Activated CD8-positive, alpha-beta memory T cell treated with anti-CD3 and anti-CD28 coated beads, Interleukin-2, amount 10 ng/mL, durations not matched to agents 7 days and 5 days (primary cell): ENCODE results near the gene BPIFA2. TPM values are rescaled to one million over a fixed set of nuclear protein-coding genes. Genes with fewer than 3 reads are reported as not detected.

Experiments
- ATAC-seq: fragments of 150-1000 bp; cut with Tn5 transposase; one replicate; pipeline ENCODE4 v1.10.0; 2021; ENCODE audit warnings: moderate library complexity
- CTCF ChIA-PET: fragments of 350-600 bp; sonication (Branson Sonifier 250); formaldehyde crosslinking; loops from one replicate; lab custom pipeline; 2021; ENCODE audit warnings: antibody characterized with exemption; lab: Charles Lee
- DNase-seq: peaks from one replicate; pipeline ENCODE4 v3.0.0-alpha.2; 2020
- H3K27ac Mint-ChIP-seq: one replicate; pipeline ENCODE4 v1.8.0; 2021; ENCODE audit warnings: mild to moderate bottlenecking, mixed read lengths
- H3K27me3 Mint-ChIP-seq: one replicate; pipeline ENCODE4 v1.8.0; 2021; ENCODE audit warnings: mixed read lengths
- H3K36me3 Mint-ChIP-seq: one replicate; pipeline ENCODE4 v1.8.0; 2021; ENCODE audit warnings: mild to moderate bottlenecking, mixed read lengths
- H3K4me1 Mint-ChIP-seq: one replicate; pipeline ENCODE4 v1.8.0; 2021; ENCODE audit warnings: mixed read lengths
- H3K4me3 Mint-ChIP-seq: one replicate; pipeline ENCODE4 v1.8.0; 2021; ENCODE audit warnings: mild to moderate bottlenecking, moderate library complexity, mixed read lengths
- H3K9me3 Mint-ChIP-seq: one replicate; pipeline ENCODE4 v1.8.0; 2022; ENCODE audit warnings: low read depth, mixed read lengths
- total RNA-seq, 2 experiments: library from RNA; stranded (reverse); gene quantifications; one replicate each; pipeline ENCODE4 v1.2.3, GENCODE V29; 2021

Gene BPIFA2
- total RNA-seq, 2 experiments from 2014 or later: not detected

DNA sequence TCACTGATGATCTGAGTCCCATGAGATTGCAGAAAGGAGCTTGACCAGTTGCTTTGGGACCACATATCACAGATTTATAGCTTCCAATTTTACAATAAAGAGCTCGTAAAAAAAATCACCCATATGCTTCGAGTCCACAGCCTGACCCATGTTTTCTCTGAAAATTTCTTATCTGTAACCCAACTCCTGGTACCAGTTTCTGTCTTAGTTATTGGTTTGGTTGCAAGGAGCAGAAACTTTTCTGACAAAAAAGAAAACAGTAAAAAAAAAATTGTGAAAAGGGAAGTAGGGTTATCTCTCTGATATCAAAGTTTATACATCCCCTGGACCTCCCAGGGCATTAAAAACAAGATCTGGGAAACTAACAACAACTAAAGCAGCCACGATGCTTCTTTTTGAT is 30.8 kb upstream of the BPIFA2 start:
- H3K4me1 Mint-ChIP-seq: no peaks in the 10 kb centered on the region
- no peaks in the 10 kb centered on the region for H3K9me3 Mint-ChIP-seq
- ATAC-seq (no peak), DNase-seq (no peak)
- peaks cover 7% of the 10 kb centered on the region for H3K27me3 Mint-ChIP-seq
- H3K27ac Mint-ChIP-seq: no peak overlapping the region
- H3K36me3 Mint-ChIP-seq: no peaks in the 10 kb centered on the region
- no peak overlapping the region for H3K4me3 Mint-ChIP-seq
- CTCF ChIA-PET: interaction anchor here (1.4 kb wide), 1 partner anchor 17 kb away, joined by 4 read pairs; no protein-coding TSS in a partner anchor

DNA sequence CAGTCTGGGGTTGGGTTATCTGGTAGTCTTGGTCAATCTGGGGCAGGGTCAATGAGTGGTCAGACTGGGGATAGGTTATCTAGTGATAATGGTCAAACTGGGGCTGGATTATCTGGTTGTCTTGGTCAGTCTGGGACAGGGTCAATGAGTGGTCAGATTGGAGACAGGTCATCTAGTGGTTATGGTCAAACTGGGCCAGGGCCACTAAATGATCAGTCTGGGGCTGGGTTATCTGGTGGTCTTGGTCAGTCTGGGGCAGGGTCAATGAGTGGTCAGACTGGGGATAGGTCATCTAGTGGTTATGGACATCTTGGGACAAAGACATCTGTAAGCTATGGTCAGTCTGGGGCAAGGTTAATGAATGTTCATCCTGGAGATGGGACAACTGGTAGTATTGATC is 28.5 kb upstream of the BPIFA2 start:
- Mint-ChIP-seq H3K27ac (no peak overlapping the region), H3K36me3 (no peaks in the 10 kb centered on the region), H3K4me3 (no peak overlapping the region), H3K9me3 (no peaks in the 10 kb centered on the region), H3K27me3 (peaks cover 27% of the 10 kb centered on the region), H3K4me1 (no peaks in the 10 kb centered on the region)
- DNase-seq (no peak), ATAC-seq (no peak)
- CTCF ChIA-PET: no interaction called here

DNA sequence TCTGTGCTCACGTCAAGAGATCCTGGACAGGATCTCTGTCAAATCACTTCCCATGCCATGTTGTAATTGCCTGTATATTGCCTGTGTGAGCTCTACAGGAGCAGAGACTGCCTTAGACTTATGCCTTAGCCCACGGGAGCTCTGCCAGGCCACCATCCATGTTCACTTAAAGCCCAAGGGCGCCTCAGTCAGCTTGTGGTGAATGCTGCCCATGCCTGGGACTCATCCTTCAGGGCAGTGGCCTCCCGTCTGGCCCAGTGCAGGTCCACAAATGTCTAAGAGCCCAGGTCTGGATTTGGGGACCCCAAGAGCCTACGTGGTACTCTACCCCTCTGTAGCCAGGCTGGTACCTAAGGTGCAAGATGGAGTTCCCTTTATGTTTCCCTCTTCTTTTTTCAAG is 22.4 kb upstream of the BPIFA2 start:
- H3K9me3 Mint-ChIP-seq: no peaks in the 10 kb centered on the region
- H3K27me3 Mint-ChIP-seq: peaks cover 49% of the 10 kb centered on the region
- CTCF ChIA-PET: no interaction called here
- no peaks in the 10 kb centered on the region for H3K36me3 Mint-ChIP-seq
- ATAC-seq: no peak
- H3K4me3 Mint-ChIP-seq: no peak overlapping the region
- no peaks in the 10 kb centered on the region for H3K4me1 Mint-ChIP-seq
- no peak overlapping the region for H3K27ac Mint-ChIP-seq
- DNase-seq: no peak

DNA sequence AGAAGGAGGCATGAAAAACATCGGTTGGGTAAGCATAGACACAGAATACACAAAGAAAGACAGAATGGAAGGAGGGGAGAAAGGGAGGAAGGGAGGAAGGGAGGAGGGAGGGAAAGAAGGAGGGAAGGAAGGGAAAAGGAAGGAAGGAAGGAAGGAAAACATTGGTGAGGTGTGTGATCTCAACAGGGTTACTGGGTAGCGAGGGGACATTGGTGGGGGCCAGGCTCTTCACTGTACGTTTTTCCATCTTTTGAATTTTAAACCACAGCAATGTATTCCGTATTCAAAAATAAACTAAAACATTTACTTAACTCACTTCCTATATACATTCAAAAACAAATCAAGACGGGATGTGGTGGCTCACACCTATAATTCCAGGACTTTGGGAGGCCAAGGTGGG is 20.7 kb upstream of the BPIFA2 start:
- CTCF ChIA-PET: no interaction called here
- peaks cover 48% of the 10 kb centered on the region for H3K27me3 Mint-ChIP-seq
- DNase-seq: no peak
- H3K9me3 Mint-ChIP-seq: no peaks in the 10 kb centered on the region
- H3K4me1 Mint-ChIP-seq: no peaks in the 10 kb centered on the region
- H3K36me3 Mint-ChIP-seq: no peaks in the 10 kb centered on the region
- H3K4me3 Mint-ChIP-seq: no peak overlapping the region
- no peak for ATAC-seq
- H3K27ac Mint-ChIP-seq: no peak overlapping the region

DNA sequence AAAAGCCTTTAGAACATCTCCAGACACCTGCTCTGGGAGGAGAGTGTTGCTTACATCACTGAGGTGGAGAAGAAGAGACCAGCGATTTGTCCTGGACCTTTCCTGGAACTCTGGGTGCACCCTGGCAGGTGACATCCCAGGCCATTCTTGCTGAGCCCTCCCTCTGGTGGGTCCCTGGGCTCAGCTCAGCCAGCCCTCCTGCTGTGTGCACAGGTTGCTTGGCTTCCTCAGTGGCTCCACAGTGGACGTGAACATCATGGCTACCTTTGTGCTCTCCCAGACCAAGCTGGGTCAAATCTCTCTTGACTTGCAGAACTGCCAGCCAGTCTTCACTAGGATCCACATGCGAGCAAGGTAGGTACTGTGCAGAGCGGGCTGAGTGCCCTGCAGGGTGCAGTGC is 19.9 kb upstream of the BPIFA2 start:
- no peak for DNase-seq
- no peak for ATAC-seq
- H3K4me3 Mint-ChIP-seq: no peak overlapping the region
- no peaks in the 10 kb centered on the region for H3K36me3 Mint-ChIP-seq
- H3K27ac Mint-ChIP-seq: no peak overlapping the region
- H3K4me1 Mint-ChIP-seq: no peaks in the 10 kb centered on the region
- H3K9me3 Mint-ChIP-seq: no peaks in the 10 kb centered on the region
- CTCF ChIA-PET: no interaction called here
- peaks cover 47% of the 10 kb centered on the region for H3K27me3 Mint-ChIP-seq

DNA sequence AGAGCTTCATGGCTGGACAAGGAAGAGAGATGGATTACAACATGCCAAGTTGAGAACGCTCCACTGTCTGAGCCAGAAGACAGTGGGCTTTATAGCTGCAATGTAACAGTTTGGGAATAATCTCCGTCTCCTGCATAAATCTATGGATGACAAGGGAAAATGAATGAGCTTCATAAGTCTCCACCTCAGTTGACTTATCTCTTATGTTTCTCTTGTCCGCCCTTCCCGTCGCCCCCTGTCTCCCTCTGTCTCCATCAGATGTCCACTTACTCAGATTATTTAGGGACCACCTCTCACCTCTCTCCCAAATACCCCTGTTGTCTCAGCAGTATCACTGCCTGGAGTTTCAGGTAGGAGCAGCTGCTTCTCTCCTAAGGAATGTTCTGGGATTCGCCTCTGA is 13.7 kb upstream of the BPIFA2 start:
- H3K9me3 Mint-ChIP-seq: no peaks in the 10 kb centered on the region
- H3K27me3 Mint-ChIP-seq: peaks cover 32% of the 10 kb centered on the region
- DNase-seq: no peak
- H3K36me3 Mint-ChIP-seq: no peaks in the 10 kb centered on the region
- no peak overlapping the region for H3K27ac Mint-ChIP-seq
- no peak for ATAC-seq
- H3K4me1 Mint-ChIP-seq: no peaks in the 10 kb centered on the region
- CTCF ChIA-PET: no interaction called here
- H3K4me3 Mint-ChIP-seq: no peak overlapping the region

DNA sequence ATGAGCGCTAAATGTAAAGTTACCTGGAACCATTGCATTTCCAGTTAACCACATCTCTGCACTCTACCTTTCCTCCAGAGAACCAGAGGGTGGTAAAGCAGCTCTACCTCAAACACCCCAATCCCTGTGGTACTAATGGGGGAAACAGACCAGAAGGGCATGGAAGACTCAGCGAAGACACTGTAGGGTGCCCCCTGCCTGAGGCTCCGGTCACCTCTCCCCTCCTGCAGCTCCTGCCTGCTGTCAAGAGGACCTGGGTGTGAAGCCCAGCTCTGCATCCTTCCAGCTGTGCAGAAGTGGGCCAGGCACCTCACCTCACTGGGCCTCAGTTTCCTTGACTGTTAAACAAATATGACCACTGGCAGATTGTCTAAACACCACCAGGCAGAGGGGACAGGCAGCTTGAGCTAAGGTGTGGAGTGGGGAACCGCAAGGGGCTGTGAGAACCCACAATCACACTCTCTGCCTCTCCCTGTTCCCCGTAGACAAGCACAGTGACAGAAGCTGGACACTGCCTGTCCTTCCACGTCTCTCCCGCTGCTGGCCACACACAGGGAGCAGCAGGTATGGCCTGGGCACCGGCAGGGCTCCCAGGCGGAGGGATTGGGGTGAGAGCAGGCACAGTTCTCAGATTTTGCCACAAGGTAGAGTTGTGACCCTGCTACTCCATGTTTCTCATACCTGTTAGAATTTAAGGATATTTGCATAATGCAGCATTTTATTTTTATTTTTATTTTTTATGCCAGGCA is 9.1 kb upstream of the BPIFA2 start:
- Mint-ChIP-seq H3K9me3 (no peaks in the 10 kb centered on the region), H3K4me1 (no peaks in the 10 kb centered on the region), H3K27ac (no peak overlapping the region), H3K27me3 (peaks cover 12% of the 10 kb centered on the region), H3K4me3 (no peak overlapping the region), H3K36me3 (no peaks in the 10 kb centered on the region)
- no peak for ATAC-seq
- CTCF ChIA-PET: no interaction called here
- DNase-seq: no peak

DNA sequence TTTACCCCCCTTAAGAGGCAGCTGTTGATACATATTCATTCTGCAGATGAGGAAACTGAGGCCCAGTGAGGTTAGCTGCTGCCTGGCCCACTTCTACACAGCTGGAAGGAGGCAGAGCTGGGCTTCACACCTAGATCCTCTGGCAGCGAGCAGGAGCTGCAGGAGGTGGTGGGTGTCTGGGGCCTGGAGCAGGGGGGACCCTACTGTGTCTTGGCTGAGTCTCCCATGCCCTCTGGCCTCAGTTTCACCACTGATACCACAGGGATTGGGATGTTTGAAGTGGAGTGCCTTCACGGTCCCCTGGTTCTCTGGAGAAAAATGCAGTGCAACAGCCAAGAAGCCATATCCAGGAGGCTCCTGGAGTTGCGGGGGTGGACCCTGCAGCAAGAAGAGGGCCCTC is 8.2 kb upstream of the BPIFA2 start:
- no peaks in the 10 kb centered on the region for H3K9me3 Mint-ChIP-seq
- CTCF ChIA-PET: no interaction called here

DNA sequence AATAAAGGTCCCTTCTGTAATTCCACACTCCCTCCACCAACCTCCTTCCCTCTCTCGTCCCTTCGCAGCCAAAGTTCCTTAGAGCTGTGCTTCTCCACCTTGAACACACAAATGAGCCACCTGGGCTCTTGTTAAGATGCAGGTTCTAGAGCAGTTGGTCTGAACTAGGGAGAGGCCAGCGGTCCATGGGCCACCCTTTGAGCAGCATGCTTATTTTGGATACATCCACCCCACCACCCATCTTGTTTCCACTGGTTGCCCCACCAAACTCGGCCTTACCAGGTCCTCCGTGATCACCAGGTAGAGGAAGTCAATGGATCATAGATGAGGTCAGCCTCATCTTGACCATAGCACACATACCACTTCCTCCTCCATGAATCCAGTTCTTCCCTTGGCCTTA is 7.3 kb upstream of the BPIFA2 start:
- Mint-ChIP-seq H3K36me3 (no peaks in the 10 kb centered on the region), H3K4me3 (no peak overlapping the region), H3K27ac (no peak overlapping the region), H3K27me3 (peaks cover 7% of the 10 kb centered on the region), H3K9me3 (no peaks in the 10 kb centered on the region), H3K4me1 (no peaks in the 10 kb centered on the region)
- no peak for ATAC-seq
- CTCF ChIA-PET: no interaction called here
- no peak for DNase-seq

More for the DNA sequence above, 8.2 kb upstream of the BPIFA2 start:
- no peak for ATAC-seq
- Mint-ChIP-seq H3K4me1 (no peaks in the 10 kb centered on the region), H3K27ac (no peak overlapping the region), H3K4me3 (no peak overlapping the region), H3K36me3 (no peaks in the 10 kb centered on the region), H3K27me3 (peaks cover 10% of the 10 kb centered on the region)
- no peak for DNase-seq

DNA sequence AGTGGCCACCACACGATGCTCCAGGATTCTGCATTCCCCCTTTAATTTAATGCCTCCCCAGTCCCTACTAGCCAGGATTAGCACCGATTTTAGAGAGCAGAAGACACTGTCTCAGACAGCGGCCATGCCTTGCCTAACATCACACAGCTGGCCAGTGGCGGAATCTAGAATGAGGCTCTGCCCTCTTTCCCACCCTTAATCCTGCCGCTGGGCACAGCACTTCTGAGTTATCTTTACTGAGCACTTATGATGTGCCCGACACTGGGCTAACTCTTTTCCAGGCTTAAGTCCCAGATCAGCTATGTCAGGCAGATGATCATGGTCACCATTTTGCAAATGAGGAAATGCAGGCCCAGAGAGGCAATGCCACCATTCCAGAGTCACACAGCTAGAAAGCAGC is 5.6 kb upstream of the BPIFA2 start:
- Mint-ChIP-seq H3K4me3 (no peak overlapping the region), H3K36me3 (no peaks in the 10 kb centered on the region), H3K9me3 (no peaks in the 10 kb centered on the region), H3K27ac (no peak overlapping the region), H3K27me3 (peaks cover 3% of the 10 kb centered on the region), H3K4me1 (no peaks in the 10 kb centered on the region)
- DNase-seq (no peak), ATAC-seq (no peak)
- CTCF ChIA-PET: interaction anchor here (0.6 kb wide), 1 partner anchor 97 kb away, joined by 5 read pairs; no protein-coding TSS in a partner anchor

DNA sequence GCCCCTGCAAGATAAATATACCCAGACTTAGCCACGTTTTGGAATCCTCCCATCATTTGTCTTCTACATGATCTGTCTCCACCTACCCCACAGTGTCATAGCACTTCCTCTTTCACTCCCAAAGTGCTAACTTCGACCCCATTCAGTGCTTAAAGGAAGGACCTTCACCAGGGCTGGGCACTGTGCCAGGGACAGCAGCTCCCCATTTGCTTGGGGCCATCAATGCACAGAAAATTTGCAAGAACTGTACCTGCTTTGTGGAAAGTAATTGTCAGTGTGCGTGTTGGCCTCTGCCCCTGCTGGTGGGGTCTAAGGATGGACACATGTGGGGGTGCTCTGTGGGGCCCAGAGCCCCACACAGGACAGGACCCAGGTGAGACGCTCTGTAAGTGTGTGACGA is 5.2 kb upstream of the BPIFA2 start:
- ATAC-seq (no peak), DNase-seq (peak; percentile 33)
- no peaks in the 10 kb centered on the region for H3K36me3 Mint-ChIP-seq
- no peaks in the 10 kb centered on the region for H3K4me1 Mint-ChIP-seq
- peaks cover 3% of the 10 kb centered on the region for H3K27me3 Mint-ChIP-seq
- H3K27ac Mint-ChIP-seq: no peak overlapping the region
- CTCF ChIA-PET: interaction anchor here (0.6 kb wide), 1 partner anchor 98 kb away, joined by 5 read pairs; no protein-coding TSS in a partner anchor
- no peaks in the 10 kb centered on the region for H3K9me3 Mint-ChIP-seq
- H3K4me3 Mint-ChIP-seq: no peak overlapping the region

DNA sequence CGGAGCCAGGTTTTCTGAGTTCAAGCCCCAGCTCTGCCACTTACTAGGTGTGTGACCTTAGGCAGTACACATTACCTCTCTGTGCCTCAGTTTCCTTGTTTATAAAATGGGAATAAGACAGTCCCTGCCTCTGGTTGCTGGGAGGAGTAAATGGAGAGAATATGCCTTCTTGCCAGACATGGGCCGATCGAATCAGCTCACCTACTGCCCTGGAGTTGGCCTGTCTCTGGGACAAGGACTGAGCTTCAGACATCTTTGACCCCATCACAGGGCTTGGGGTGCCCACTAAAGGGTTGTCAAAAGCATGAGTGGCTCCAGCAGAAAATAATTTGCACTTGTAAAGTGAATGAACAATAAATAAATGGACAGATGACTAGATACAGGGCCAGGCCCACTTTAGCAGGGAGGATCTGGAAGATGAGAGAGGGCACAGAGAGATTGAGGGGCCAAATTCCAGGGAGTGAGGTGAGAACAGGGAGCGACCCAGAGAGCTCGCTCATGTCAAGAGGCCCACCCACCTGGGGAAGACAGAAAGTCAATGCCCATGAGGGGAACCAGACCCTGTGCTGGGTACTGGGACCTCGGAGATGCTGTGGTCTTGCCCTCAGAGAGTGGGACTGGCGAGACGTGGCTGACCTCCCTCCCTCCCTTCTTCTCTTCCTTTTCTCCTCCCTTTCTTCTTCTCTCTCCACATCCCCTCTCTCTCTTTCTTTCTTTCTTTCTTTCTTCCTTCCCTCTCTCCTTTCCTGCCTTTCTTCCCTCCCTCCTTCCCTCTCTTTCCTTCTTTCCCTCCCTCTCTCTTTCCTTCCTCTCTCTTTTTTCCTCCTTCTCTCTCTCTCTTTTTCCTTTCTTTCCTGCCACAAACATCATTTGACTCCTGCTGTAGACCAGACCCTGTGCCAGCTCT is 3.9 kb upstream of the BPIFA2 start:
- CTCF ChIA-PET: no interaction called here
- no peak overlapping the region for H3K4me3 Mint-ChIP-seq
- H3K4me1 Mint-ChIP-seq: no peaks in the 10 kb centered on the region
- H3K36me3 Mint-ChIP-seq: no peaks in the 10 kb centered on the region
- ATAC-seq (no peak), DNase-seq (peak; percentile 33)
- peaks cover 4% of the 10 kb centered on the region for H3K27me3 Mint-ChIP-seq
- H3K27ac Mint-ChIP-seq: no peak overlapping the region
- H3K9me3 Mint-ChIP-seq: peaks cover 5% of the 10 kb centered on the region

DNA sequence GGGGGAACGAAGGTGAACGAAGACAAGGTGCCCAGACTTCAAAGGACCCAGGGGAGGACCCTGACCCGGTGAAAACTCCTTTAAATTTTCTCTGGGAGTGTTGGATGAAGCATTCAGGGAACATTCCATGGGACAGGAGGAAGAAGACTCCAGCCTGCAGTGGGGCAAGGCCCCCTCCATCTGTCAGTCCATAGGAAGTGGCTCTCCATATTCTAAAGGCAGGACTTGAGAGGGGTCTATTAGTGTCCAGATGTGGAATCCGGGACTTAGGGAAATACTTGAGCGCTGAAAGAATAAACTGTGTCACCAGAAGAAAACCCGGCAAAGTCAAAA is 3.2 kb upstream of the BPIFA2 start:
- Mint-ChIP-seq H3K4me3 (no peak overlapping the region), H3K9me3 (peaks cover 5% of the 10 kb centered on the region), H3K4me1 (no peaks in the 10 kb centered on the region), H3K27ac (no peak overlapping the region), H3K36me3 (no peaks in the 10 kb centered on the region), H3K27me3 (peaks cover 4% of the 10 kb centered on the region)
- CTCF ChIA-PET: no interaction called here
- DNase-seq: peak; percentile 23
- ATAC-seq: no peak
